RWPE2 (cell line): Measurements from ENCODE around the gene CEBPA.

Source experiments
- ATAC-seq: fragments of 200-7000 bp; cut with Tn5 transposase; 3 replicates; pipeline ENCODE4 v1.9.1; 2021; ENCODE audit warnings: low read depth
- DNase-seq: peaks from one replicate; pipeline ENCODE4 v3.0.0-alpha.2; 2020; ENCODE audit warnings: low spot score
- H3K27ac ChIP-seq: fragments of 450-650 bp; 2 replicates; pipeline ENCODE4 v1.5.1; 2017; ENCODE audit warnings: mild to moderate bottlenecking; ENCODE audit not compliant: poor library complexity, severe bottlenecking
- H3K27me3 ChIP-seq: fragments of 250-450 bp; sonication (Bioruptor Pico); 2 replicates; pipeline ENCODE4 v1.5.1; 2021; ENCODE audit warnings: mild to moderate bottlenecking, moderate library complexity; ENCODE audit not compliant: insufficient read depth, poor library complexity, severe bottlenecking
- H3K36me3 ChIP-seq: fragments of 250-450 bp; sonication (Bioruptor Pico); 2 replicates; pipeline ENCODE4 v1.5.1; 2020; ENCODE audit warnings: low read depth, mild to moderate bottlenecking, moderate library complexity
- H3K4me1 ChIP-seq: fragments of 250-450 bp; sonication (Bioruptor Pico); 2 replicates; pipeline ENCODE4 v1.5.1; 2021; ENCODE audit warnings: mild to moderate bottlenecking, moderate library complexity; ENCODE audit not compliant: insufficient read depth, poor library complexity, severe bottlenecking
- H3K4me3 ChIP-seq: fragments of 250-450 bp; sonication (Bioruptor Pico); 2 replicates; pipeline ENCODE4 v1.5.1; 2021; ENCODE audit warnings: mild to moderate bottlenecking, moderate library complexity; ENCODE audit not compliant: severe bottlenecking
- H3K9me3 ChIP-seq: fragments of 250-450 bp; sonication (Bioruptor Pico); 2 replicates; pipeline ENCODE4 v1.5.1; 2021; ENCODE audit warnings: mild to moderate bottlenecking, moderate library complexity; ENCODE audit not compliant: severe bottlenecking
- CTCF ChIP-seq: fragments of 450-650 bp; IDR thresholded peaks from one replicate; pipeline ENCODE4 v1.5.1; 2017; ENCODE audit warnings: mild to moderate bottlenecking, moderate library complexity; ENCODE audit not compliant: poor library complexity, severe bottlenecking

CEBPA gene

DNA sequence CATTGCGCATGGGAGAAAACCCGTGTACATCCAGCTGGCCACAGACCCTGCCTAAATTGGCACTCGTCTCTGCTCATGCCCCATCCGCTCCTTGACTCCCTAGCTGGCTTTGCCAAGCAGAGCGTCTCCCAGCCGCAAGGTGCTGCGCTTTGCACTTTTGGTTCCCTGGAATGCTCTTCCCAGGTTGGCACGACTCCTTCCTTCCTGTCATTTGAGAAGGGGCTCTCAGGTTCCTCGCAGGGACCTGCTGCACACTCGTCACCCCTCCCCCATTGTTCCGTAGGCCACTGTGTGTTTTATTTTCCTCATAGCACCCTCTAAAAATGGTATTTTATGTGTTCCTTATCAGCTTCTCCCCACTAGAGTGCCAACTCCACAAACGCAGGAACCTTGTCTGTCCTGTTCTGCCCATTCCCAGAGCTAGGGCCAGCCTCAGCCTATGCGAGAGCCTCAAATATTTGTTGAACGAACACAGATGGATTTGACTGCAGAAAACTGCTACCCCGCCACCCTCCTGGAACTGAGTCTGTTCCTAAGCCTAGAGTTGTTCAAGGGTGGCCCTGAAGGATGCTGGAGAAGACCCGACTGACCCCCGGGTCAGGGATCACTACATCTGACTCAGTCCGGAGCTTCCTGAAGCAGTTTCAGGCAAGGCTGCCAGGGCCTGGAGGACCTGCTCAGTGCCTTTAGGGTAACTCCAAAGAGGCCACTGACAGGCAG lies 8.4 kb upstream of the CEBPA start:
- Histone ChIP-seq H3K4me1 (peaks cover 3% of the 10 kb centered on the region), H3K9me3 (no peaks in the 10 kb centered on the region), H3K36me3 (no peaks in the 10 kb centered on the region), H3K27ac (no peak overlapping the region), H3K27me3 (no peaks in the 10 kb centered on the region), H3K4me3 (no peak overlapping the region)
- DNase-seq (no peak), ATAC-seq (peak; percentile 70)
- peak; percentile 12 for TF ChIP-seq CTCF

DNA sequence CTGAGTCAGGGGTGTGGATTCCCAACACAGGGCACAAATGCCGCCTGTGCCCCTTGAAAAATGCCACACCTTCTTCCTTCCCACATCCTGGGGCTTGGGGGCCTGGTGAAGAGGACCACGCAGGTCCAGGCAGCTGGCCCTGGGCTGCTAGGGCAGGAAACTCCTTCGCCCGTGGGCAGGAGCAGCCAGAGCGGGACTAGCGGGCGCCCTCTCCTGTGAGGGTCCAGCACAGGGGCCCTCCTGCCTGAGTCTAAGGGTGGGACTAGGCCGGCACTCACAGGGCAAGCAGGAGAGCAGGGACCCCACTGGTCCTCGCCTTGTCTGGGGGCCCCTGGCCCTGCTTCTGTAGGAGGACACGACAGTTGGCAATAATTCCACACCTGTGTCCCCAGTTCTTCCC lies 7.5 kb upstream of the CEBPA start:
- ATAC-seq (no peak), DNase-seq (no peak)
- H3K4me1 ChIP-seq, result peaks cover 3% of the 10 kb centered on the region
- H3K27me3 ChIP-seq, result no peaks in the 10 kb centered on the region
- H3K9me3 ChIP-seq, result no peaks in the 10 kb centered on the region
- H3K36me3 ChIP-seq, result no peaks in the 10 kb centered on the region
- H3K27ac ChIP-seq, result no peak overlapping the region
- no peak overlapping the region for H3K4me3 ChIP-seq
- no peak for TF ChIP-seq CTCF

GRCh38 chr19:33306853-33307792 lies 4.8 kb upstream of the CEBPA start:
- ATAC-seq, result no peak

GRCh38 chr19:33306191-33306590 lies 3.9 kb upstream of the CEBPA start:
- TF ChIP-seq CTCF, result no peak
- DNase-seq (peak; percentile 14), ATAC-seq (no peak)
- H3K4me3 ChIP-seq, result no peak overlapping the region
- H3K4me1 ChIP-seq, result peaks cover 3% of the 10 kb centered on the region
- H3K36me3 ChIP-seq, result no peaks in the 10 kb centered on the region
- no peaks in the 10 kb centered on the region for H3K9me3 ChIP-seq
- H3K27ac ChIP-seq, result no peak overlapping the region
- peaks cover 2% of the 10 kb centered on the region for H3K27me3 ChIP-seq

More at GRCh38 chr19:33306853-33307792, 4.8 kb upstream of the CEBPA start:
- Histone ChIP-seq H3K4me3 (no peak overlapping the region), H3K27ac (no peak overlapping the region), H3K27me3 (no peaks in the 10 kb centered on the region), H3K36me3 (no peaks in the 10 kb centered on the region), H3K9me3 (no peaks in the 10 kb centered on the region), H3K4me1 (peaks cover 3% of the 10 kb centered on the region)
- no peak for DNase-seq
- TF ChIP-seq CTCF, result no peak
